IPS-NIHi7 (cell line): Measurements from ENCODE around the gene PLEKHH2.

Source experiments
- DNase-seq: peaks from one replicate; pipeline ENCODE4 v3.0.0; 2012; ENCODE audit warnings: mixed read lengths; ENCODE audit errors: extremely low spot score

PLEKHH2 gene

GRCh38 chr2:43812006-43812405, 174.9 kb downstream of the PLEKHH2 start:
- DNase-seq, result no peak

DNA sequence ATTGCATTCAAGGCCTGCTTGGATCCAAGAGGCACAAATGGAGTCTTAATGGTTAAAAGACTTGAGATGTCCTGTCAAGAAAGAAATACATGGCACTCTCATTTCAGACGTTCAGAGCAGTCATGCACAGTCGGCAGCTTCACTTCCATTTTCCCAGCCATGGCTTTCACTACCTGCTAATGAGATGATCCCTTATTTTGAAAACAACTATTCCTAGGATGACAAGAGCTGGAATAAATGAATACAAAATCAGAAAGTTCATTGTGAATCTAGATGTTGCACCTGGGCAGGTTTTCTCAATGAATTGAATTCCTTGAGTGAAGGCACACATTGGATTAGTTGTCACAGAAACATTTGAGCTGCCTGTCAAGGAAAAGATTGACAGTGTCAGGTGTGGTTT, 175.9 kb downstream of the PLEKHH2 start:
- DNase-seq, result no peak

DNA sequence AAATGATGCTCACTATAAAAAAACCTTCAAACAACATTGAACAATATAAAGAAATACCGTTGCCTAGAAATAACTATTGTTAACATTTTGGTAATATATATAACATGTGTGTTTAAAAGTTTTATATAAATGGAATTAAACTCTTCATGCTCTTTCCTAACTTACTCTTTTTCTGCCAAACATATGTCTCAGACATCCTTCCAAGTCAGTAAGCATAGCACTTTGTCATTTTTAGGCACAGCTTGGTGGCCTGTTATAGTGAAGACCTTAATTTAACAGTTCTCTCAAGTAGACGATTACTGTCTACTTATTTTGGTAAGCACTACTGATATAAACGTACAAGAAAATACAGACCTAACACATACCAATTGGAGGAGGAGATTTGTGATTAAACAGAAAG, 177.7 kb downstream of the PLEKHH2 start:
- no peak for DNase-seq
